ENCODE results near the gene LILRA2. TPM values are rescaled to one million over a fixed set of nuclear protein-coding genes. Genes with fewer than 3 reads are reported as not detected.

The LILRA2 gene
- total and polyA plus RNA-seq, 2 of the 13 experiments (the other 11 are each of a cell fraction or from before 2014, with no cell fraction given) = 0.53 TPM; not detected in 1

- WGBS (ENCODE audit: low lambda C conversion rate) = 42% methylated on average over 18 of the region's 18 CpGs
- intact Hi-C loops (cut with micrococcal nuclease; ENCODE audit: unreplicated experiment) = no loop called here
- no peak for FAIRE-seq
- H3K9ac ChIP-seq (ENCODE audit: insufficient read depth, low read depth, low read length) = no peak overlapping the region
- H3K4me2 ChIP-seq (ENCODE audit: low read depth, low read length) = no peak overlapping the region
- no peaks in the 10 kb centered on the region for H3K36me3 ChIP-seq (replicated peaks in 1 of 2; ENCODE audit: control insufficient read depth in 1 of 2, insufficient read depth in 2 of 2, low read length in 2 of 2)
- TF ChIP-seq JUN (CRISPR knock-in tag; IDR thresholded peaks at IDR 0.05) (no peak), MAFK (conservative IDR thresholded peaks at IDR 0.05 in 1 of 2, IDR thresholded peaks at IDR 0.05 in 1 of 2; ENCODE audit: low read length in 2 of 2) (no peak), NCOA5 (CRISPR knock-in tag; IDR thresholded peaks at IDR 0.05) (no peak), GPN1 (CRISPR knock-in tag; IDR thresholded peaks at IDR 0.05; ENCODE audit: borderline replicate concordance) (no peak), MXI1 (IDR thresholded peaks at IDR 0.05; ENCODE audit: borderline replicate concordance, low read depth, low read length) (no peak), DMAP1 (CRISPR knock-in tag; IDR thresholded peaks at IDR 0.05) (no peak), DDIT3 (CRISPR knock-in tag; IDR thresholded peaks at IDR 0.05) (no peak), ZNF263 (CRISPR knock-in tag; IDR thresholded peaks at IDR 0.05) (no peak)
- TF ChIP-seq, protein P1, sequence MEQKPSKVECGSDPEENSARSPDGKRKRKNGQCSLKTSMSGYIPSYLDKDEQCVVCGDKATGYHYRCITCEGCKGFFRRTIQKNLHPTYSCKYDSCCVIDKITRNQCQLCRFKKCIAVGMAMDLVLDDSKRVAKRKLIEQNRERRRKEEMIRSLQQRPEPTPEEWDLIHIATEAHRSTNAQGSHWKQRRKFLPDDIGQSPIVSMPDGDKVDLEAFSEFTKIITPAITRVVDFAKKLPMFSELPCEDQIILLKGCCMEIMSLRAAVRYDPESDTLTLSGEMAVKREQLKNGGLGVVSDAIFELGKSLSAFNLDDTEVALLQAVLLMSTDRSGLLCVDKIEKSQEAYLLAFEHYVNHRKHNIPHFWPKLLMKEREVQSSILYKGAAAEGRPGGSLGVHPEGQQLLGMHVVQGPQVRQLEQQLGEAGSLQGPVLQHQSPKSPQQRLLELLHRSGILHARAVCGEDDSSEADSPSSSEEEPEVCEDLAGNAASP (CRISPR knock-in tag; IDR thresholded peaks at IDR 0.05; ENCODE audit: borderline replicate concordance) = no peak
- H3K27me3 ChIP-seq (ENCODE audit: control insufficient read depth in 1 of 2, insufficient read depth in 2 of 2, low read length in 2 of 2) = peaks cover 0 to 4% of the 10 kb centered on the region in 2 experiments; a peak in 1 of 5 replicates
- H3K79me2 ChIP-seq (ENCODE audit: insufficient read depth, low read length) = no peaks in the 10 kb centered on the region
- no peak overlapping the region for H2AFZ ChIP-seq (ENCODE audit: low read length)
- H3K27ac ChIP-seq (ENCODE audit: extremely low read length, insufficient read depth, low read length) = no peak overlapping the region
- DNase-seq (ENCODE audit: low spot score) = no peak
- in situ Hi-C loops (cut with HindIII; ENCODE audit: extremely low pct_ligation_motif_present, low pct_unique_long_range_greater_than_20kb) = no loop called here
- ATAC-seq = no peak
- H3K4me3 ChIP-seq (replicated peaks in 1 of 3; ENCODE audit: insufficient read depth in 1 of 3, low read depth in 2 of 3, low read length in 3 of 3) = no peak overlapping the region
- no TSS peak for BruUV-seq (replicated peaks)
- H3K9me3 ChIP-seq (ENCODE audit: low read length) = no peaks in the 10 kb centered on the region
- H3K4me1 ChIP-seq (ENCODE audit: insufficient read depth, low read length) = no peaks in the 10 kb centered on the region
- CTCF ChIA-PET (ENCODE audit: low intra/inter-chr PET ratio, low total read pairs) = no interaction called here
- no peaks in the 10 kb centered on the region for H4K20me1 ChIP-seq (ENCODE audit: insufficient read depth, low read length)
- POLR2A ChIA-PET = no interaction called here
These were observed 65.1 kb downstream of the LILRA2 start for GRCh38 chr19:54638683-54639082.

Small RNA genes within 50 kb of the gene (small RNA-seq; reads per million reads assigned to genes)
- 0 reads per million in 3 experiments for gene AC245036.2 (ENCODE audit: insufficient read depth in 2 of 3, insufficient read length in 3 of 3, low read depth in 2 of 3, low replicate concordance in 1 of 3)

Other genes starting within 250 kb of the LILRA2 start
- gene LILRA4, start 234.6 kb upstream of the LILRA2 start, total RNA-seq (2016; rRNA removed; fragmentation: Illumina TruSeq; extraction: Trizol) = not detected in 2 replicates
- gene LILRA4, start 234.6 kb upstream of the LILRA2 start, polyA plus RNA-seq (2011; rRNA removed) = 0.07 and 0.72 TPM in 2 replicates
- gene LAIR1, start 208.9 kb upstream of the LILRA2 start, total RNA-seq (2016; rRNA removed; fragmentation: Illumina TruSeq; extraction: Trizol) = 0.70 and 1.2 TPM in 2 replicates
- gene LAIR1, start 208.9 kb upstream of the LILRA2 start, polyA plus RNA-seq (2011; rRNA removed) = 0.75 and 1.1 TPM in 2 replicates
- 10.6 and 19.9 TPM in 2 replicates for gene TTYH1, start 158.3 kb upstream of the LILRA2 start, total RNA-seq (2016; rRNA removed; fragmentation: Illumina TruSeq; extraction: Trizol)
- gene TTYH1, start 158.3 kb upstream of the LILRA2 start, polyA plus RNA-seq (2011; rRNA removed) = 6.9 and 8.9 TPM in 2 replicates
- gene LENG8, start 124.6 kb upstream of the LILRA2 start, total RNA-seq (2016; rRNA removed; fragmentation: Illumina TruSeq; extraction: Trizol) = 5.8 and 14.3 TPM in 2 replicates
- 38.3 and 41.9 TPM in 2 replicates for gene LENG8, start 124.6 kb upstream of the LILRA2 start, polyA plus RNA-seq (2011; rRNA removed)
- 1.5 and 2.9 TPM in 2 replicates for gene LENG9, start 110.0 kb upstream of the LILRA2 start, total RNA-seq (2016; rRNA removed; fragmentation: Illumina TruSeq; extraction: Trizol)
- gene LENG9, start 110.0 kb upstream of the LILRA2 start, polyA plus RNA-seq (2011; rRNA removed) = 0.75 and 1.2 TPM in 2 replicates
- gene CDC42EP5, start 100.5 kb upstream of the LILRA2 start, total RNA-seq (2016; rRNA removed; fragmentation: Illumina TruSeq; extraction: Trizol) = 0.83 and 1.6 TPM in 2 replicates
- gene CDC42EP5, start 100.5 kb upstream of the LILRA2 start, polyA plus RNA-seq (2011; rRNA removed) = 0.34 and 0.41 TPM in 2 replicates
- gene LAIR2, start 71.0 kb upstream of the LILRA2 start, total RNA-seq (2016; rRNA removed; fragmentation: Illumina TruSeq; extraction: Trizol) = 0.76 and 1.3 TPM in 2 replicates
- 1.9 and 3.6 TPM in 2 replicates for gene LAIR2, start 71.0 kb upstream of the LILRA2 start, polyA plus RNA-seq (2011; rRNA removed)
- not detected in 2 replicates for gene LILRA1, start 19.8 kb downstream of the LILRA2 start, total RNA-seq (2016; rRNA removed; fragmentation: Illumina TruSeq; extraction: Trizol)
- not detected in 2 replicates for gene LILRA1, start 19.8 kb downstream of the LILRA2 start, polyA plus RNA-seq (2011; rRNA removed)
- gene LILRB1, start 56.7 kb downstream of the LILRA2 start, total RNA-seq (2016; rRNA removed; fragmentation: Illumina TruSeq; extraction: Trizol) = not detected in 2 replicates
- gene LILRB1, start 56.7 kb downstream of the LILRA2 start, polyA plus RNA-seq (2011; rRNA removed) = not detected in 2 replicates
- gene LILRB4, start 89.2 kb downstream of the LILRA2 start, total RNA-seq (2016; rRNA removed; fragmentation: Illumina TruSeq; extraction: Trizol) = not detected in 2 replicates
- not detected in 2 replicates for gene LILRB4, start 89.2 kb downstream of the LILRA2 start, polyA plus RNA-seq (2011; rRNA removed)
- gene KIR3DL3, start 150.7 kb downstream of the LILRA2 start, total RNA-seq (2016; rRNA removed; fragmentation: Illumina TruSeq; extraction: Trizol) = not detected in 2 replicates
- gene KIR3DL3, start 150.7 kb downstream of the LILRA2 start, polyA plus RNA-seq (2011; rRNA removed) = not detected in 2 replicates
- gene KIR2DL3, start 164.7 kb downstream of the LILRA2 start, total RNA-seq (2016; rRNA removed; fragmentation: Illumina TruSeq; extraction: Trizol) = not detected in 2 replicates
- gene KIR2DL3, start 164.7 kb downstream of the LILRA2 start, polyA plus RNA-seq (2011; rRNA removed) = not detected in 2 replicates
- not detected in 2 replicates for gene KIR2DL1, start 196.0 kb downstream of the LILRA2 start, total RNA-seq (2016; rRNA removed; fragmentation: Illumina TruSeq; extraction: Trizol)
- not detected in 2 replicates for gene KIR2DL1, start 196.0 kb downstream of the LILRA2 start, polyA plus RNA-seq (2011; rRNA removed)
- gene KIR2DL4, start 229.8 kb downstream of the LILRA2 start, total RNA-seq (2016; rRNA removed; fragmentation: Illumina TruSeq; extraction: Trizol) = not detected in 2 replicates
- gene KIR2DL4, start 229.8 kb downstream of the LILRA2 start, polyA plus RNA-seq (2011; rRNA removed) = not detected in 2 replicates
- gene KIR3DL1, start 242.7 kb downstream of the LILRA2 start, total RNA-seq (2016; rRNA removed; fragmentation: Illumina TruSeq; extraction: Trizol) = not detected in 2 replicates
- gene KIR3DL1, start 242.7 kb downstream of the LILRA2 start, polyA plus RNA-seq (2011; rRNA removed) = not detected in 2 replicates